Stimulated activated naive CD4-positive, alpha-beta T cell (primary cell): ENCODE data around the gene MRPS2.
"Not testable (repeated sequence)": the region's sequence is repeated elsewhere in the genome, so short reads cannot be mapped to it uniquely, and the experiment has no call there.

Source experiments
- DNase-seq, 6 experiments: peaks; one replicate each; lab custom pipeline; 2025; lab: John Stamatoyannopoulos, UW

Gene MRPS2

GRCh38 chr9:135514342-135515082, 14.0 kb downstream of the MRPS2 start:
- no peak for DNase-seq

- no peak for DNase-seq
Observed at GRCh38 chr9:135515083-135515951, 14.8 kb downstream of the MRPS2 start.

- DNase-seq, result no peak
Observed at GRCh38 chr9:135516132-135516860, 15.8 kb downstream of the MRPS2 start.

- no peak for DNase-seq
Observed at GRCh38 chr9:135517407-135517822, 16.9 kb downstream of the MRPS2 start.

- no peak for DNase-seq
Observed at GRCh38 chr9:135519179-135519971, 18.9 kb downstream of the MRPS2 start.

GRCh38 chr9:135520916-135521607, 20.6 kb downstream of the MRPS2 start, which contains the start of gene LCN1:
TSS of gene LCN1 (plus strand) at chr9:135521440. CDS start at chr9:135521498, 58 bp downstream.
- no peak for DNase-seq

GRCh38 chr9:135521608-135522095, 21.2 kb downstream of the MRPS2 start:
- DNase-seq, result no peak

GRCh38 chr9:135522137-135522877, 21.8 kb downstream of the MRPS2 start:
- DNase-seq, result no peak

- DNase-seq, result no peak
Observed at GRCh38 chr9:135522931-135523330, 22.4 kb downstream of the MRPS2 start.

- no peak for DNase-seq
Observed at GRCh38 chr9:135523521-135524129, 23.1 kb downstream of the MRPS2 start.

GRCh38 chr9:135524130-135524861, 23.8 kb downstream of the MRPS2 start:
- no peak for DNase-seq

GRCh38 chr9:135525241-135526088, 25.0 kb downstream of the MRPS2 start:
- DNase-seq, result no peak

- DNase-seq, result no peak
Observed at GRCh38 chr9:135526089-135526729, 25.7 kb downstream of the MRPS2 start.

- no peak for DNase-seq
Observed at GRCh38 chr9:135526730-135527571, 26.5 kb downstream of the MRPS2 start.

GRCh38 chr9:135528842-135529435, 28.5 kb downstream of the MRPS2 start:
- not testable (repeated sequence) for DNase-seq

- no peak for DNase-seq
Observed at GRCh38 chr9:135530146-135530545, 29.7 kb downstream of the MRPS2 start.
